ENCODE measurements around the gene AATF. TPM values are rescaled to one million over a fixed set of nuclear protein-coding genes. Genes with fewer than 3 reads are reported as not detected.

AATF gene
- total RNA-seq, 1 experiment from 2014 or later: 54.7 TPM

DNA sequence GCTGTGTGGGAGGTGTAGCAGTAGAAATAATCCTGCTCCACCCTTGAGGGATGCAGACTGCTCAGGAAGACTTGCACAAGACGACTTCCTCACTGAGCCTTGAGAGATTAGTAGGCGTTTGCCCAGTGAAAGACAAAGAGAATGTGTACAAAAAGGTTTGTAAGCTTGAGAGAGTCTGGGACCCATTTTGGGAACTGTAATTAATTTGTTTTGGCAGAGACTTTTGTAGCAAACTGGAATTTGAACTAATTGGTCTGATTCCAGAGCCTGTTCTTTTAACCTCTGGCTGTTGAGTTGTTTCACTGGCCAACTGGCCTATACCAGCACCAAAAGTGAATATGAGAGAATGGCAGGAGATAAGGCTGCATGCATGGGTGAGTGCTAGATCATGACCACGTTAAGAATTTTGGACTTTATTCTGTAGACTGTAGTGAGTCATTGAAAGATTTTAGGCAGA, 75.5 kb downstream of the AATF start:
- no peak for DNase-seq (ENCODE audit: low spot score)
- in situ Hi-C loops (cut with HindIII; ENCODE audit: low sequenced_read_pairs): no loop called here

GRCh38 chr17:37025238-37025637, 76.5 kb downstream of the AATF start:
- in situ Hi-C loops (cut with HindIII; ENCODE audit: low sequenced_read_pairs): no loop called here
- no peak for DNase-seq (ENCODE audit: low spot score)

GRCh38 chr17:37025847-37026530, 77.2 kb downstream of the AATF start:
- in situ Hi-C loops (cut with HindIII; ENCODE audit: low sequenced_read_pairs): no loop called here
- no peak for DNase-seq (ENCODE audit: low spot score)

DNA sequence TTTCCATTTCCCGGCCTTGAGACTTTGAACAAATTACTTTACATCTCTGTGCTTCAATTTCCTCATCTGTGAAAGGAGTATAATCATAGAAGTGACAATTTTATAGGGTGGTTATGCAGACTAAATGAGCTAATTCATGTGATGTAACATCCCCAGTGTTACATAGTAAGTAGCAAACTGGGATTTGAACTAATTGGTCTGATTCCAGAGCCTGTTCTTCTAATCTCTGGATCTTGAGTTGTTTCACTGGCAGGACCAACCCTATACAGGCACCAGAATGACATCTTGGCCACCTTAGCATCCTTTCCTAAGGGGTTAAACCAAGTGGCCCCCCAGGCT, 77.7 kb downstream of the AATF start:
- no peak for DNase-seq (ENCODE audit: low spot score)
- in situ Hi-C loops (cut with HindIII; ENCODE audit: low sequenced_read_pairs): no loop called here

GRCh38 chr17:37028040-37028439, 79.3 kb downstream of the AATF start:
- in situ Hi-C loops (cut with HindIII; ENCODE audit: low sequenced_read_pairs): no loop called here

DNA sequence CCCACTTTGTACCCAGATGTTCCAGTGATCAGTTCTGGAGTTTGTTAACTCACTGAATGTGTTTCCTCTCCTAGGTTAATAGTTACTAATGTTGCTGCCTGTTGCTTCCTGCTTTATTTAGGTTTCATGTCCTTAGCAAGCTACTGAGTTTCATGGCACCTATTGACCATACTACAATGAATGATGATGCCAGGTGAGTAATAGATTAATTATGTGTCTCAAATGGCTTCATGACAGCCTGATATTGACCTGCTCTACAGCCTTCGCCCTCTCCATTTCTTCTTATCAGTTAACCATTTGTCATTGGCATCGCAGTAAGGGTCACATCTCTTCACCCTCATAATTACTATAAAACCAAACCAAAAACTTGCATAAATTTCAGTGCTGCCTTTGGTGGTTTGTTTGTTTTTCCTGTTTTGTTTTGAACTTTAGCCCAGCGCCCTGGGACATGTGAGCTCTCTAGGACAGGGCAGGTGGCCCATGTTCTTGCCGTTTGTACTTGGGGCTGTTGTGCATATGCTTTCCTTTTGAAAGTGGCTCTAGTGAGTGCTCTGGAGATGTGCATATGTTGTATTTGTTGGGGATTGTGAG, 82.8 kb downstream of the AATF start:
- no peak for DNase-seq (ENCODE audit: low spot score)
- in situ Hi-C loops (cut with HindIII; ENCODE audit: low sequenced_read_pairs): no loop called here

More at GRCh38 chr17:37028040-37028439, 79.3 kb downstream of the AATF start:
- DNase-seq (ENCODE audit: low spot score): no peak

- DNase-seq (ENCODE audit: low spot score): no peak
- in situ Hi-C loops (cut with HindIII; ENCODE audit: low sequenced_read_pairs): no loop called here
Observed at GRCh38 chr17:37037590-37038155, 88.9 kb downstream of the AATF start.

- DNase-seq (ENCODE audit: low spot score): no peak
- in situ Hi-C loops (cut with HindIII; ENCODE audit: low sequenced_read_pairs): no loop called here
Observed at GRCh38 chr17:37039269-37039668, 90.5 kb downstream of the AATF start.

- in situ Hi-C loops (cut with HindIII; ENCODE audit: low sequenced_read_pairs): no loop called here
Observed at GRCh38 chr17:37041932-37042331, 93.2 kb downstream of the AATF start.

GRCh38 chr17:37043201-37043600, 94.4 kb downstream of the AATF start:
- no peak for DNase-seq (ENCODE audit: low spot score)
- in situ Hi-C loops (cut with HindIII; ENCODE audit: low sequenced_read_pairs): no loop called here

More at GRCh38 chr17:37041932-37042331, 93.2 kb downstream of the AATF start:
- no peak for DNase-seq (ENCODE audit: low spot score)

DNA sequence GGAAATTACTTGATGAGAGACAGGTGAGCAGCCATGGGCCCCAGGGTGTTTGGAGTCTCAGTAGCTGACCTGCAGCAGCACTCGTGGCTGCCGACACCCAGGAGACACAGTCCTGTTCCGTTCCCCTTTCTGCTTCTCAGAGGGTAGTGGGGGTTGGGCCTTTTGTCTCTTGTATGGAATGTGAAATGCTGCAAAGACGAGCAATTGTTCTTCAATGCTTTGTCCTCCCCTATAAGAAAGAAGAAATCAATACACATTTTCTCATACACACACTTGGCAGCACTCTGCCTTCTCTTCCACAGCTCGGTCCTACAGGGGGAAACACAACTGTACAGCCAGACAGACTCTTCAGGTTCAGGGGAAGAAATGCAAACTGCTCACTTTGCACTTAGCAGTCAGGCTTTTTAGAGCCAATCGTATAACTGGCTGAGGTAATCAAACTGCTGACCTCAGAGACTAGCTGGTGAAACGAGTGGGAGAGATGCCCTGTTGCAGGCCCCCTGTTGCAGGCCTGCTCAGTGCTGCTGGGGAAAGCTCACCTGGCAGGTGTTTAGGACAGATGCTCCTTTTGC, 96.7 kb downstream of the AATF start:
- no peak for DNase-seq (ENCODE audit: low spot score)
- in situ Hi-C loops (cut with HindIII; ENCODE audit: low sequenced_read_pairs): no loop called here

- peak; percentile 92 for DNase-seq (ENCODE audit: low spot score)
- in situ Hi-C loops (cut with HindIII; ENCODE audit: low sequenced_read_pairs): no loop called here
Observed at GRCh38 chr17:37047631-37048104, 98.9 kb downstream of the AATF start.

DNA sequence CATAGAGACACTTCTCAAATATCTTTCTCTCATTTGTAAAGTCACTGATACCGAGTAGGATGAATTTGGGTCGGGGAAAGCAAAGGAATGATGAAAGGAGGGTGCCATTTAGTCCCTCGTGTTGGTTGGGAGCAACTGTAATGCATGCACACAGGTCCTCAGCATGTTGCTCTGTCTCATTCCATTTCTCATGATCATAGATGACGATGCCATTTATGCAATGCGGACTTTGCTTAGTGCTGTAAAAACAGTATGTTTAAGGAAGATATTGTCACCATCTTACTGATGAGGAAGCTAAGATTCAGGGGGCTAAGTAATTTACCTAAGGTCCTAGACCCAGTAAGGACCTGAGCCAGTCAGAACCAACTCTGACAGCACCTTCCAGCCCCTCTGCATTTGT, 100.1 kb downstream of the AATF start:
- DNase-seq (ENCODE audit: low spot score): no peak
- in situ Hi-C loops (cut with HindIII; ENCODE audit: low sequenced_read_pairs): no loop called here

DNA sequence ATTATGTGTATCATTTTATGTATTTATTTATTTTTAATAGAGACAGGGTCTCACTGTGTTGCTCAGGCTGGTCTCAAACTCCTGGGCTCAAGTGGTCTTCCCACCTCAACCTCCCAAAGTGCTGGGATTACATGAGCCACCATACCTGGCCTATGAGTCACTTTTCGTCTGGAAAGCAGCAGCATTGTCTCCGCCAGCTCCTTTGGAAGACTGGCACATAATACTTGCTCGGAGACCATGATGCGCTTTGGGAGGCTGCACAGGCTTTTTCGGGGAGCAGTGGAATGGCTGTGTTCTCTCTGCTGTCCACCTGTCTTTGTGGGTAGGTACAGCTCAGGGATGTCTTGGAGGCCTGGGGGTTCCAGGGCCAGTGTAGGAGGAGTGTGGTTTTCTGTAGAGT, 102.2 kb downstream of the AATF start:
- no peak for DNase-seq (ENCODE audit: low spot score)

GRCh38 chr17:37051381-37051780, 102.6 kb downstream of the AATF start:
- DNase-seq (ENCODE audit: low spot score): no peak
- in situ Hi-C loops (cut with HindIII; ENCODE audit: low sequenced_read_pairs): no loop called here

More for the DNA sequence above, 102.2 kb downstream of the AATF start:
- in situ Hi-C loops (cut with HindIII; ENCODE audit: low sequenced_read_pairs): no loop called here

DNA sequence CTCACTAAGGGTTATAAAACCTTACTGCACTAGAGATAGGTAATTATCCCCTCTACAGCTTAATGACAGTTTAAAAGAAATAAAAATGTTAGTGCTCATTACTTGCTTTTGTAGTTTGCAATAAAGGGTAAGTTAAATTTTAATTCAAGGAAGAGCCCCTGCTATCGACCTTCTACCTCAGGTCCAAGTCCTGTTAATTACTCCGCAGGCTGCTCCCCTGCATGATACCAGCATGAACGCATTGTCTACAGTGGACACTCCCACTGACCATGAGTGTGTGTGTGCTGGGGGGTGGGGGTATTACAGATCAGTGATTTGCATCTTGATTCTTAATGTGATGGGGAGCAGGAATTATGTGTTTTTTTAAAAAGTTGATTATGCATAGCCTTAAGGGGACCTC, 103.1 kb downstream of the AATF start:
- DNase-seq (ENCODE audit: low spot score): no peak
- in situ Hi-C loops (cut with HindIII; ENCODE audit: low sequenced_read_pairs): no loop called here

- no peak for DNase-seq (ENCODE audit: low spot score)
- in situ Hi-C loops (cut with HindIII; ENCODE audit: low sequenced_read_pairs): no loop called here
Observed at GRCh38 chr17:37052450-37052849, 103.7 kb downstream of the AATF start.

- DNase-seq (ENCODE audit: low spot score): no peak
- in situ Hi-C loops (cut with HindIII; ENCODE audit: low sequenced_read_pairs): no loop called here
Observed at GRCh38 chr17:37054894-37055293, 106.1 kb downstream of the AATF start.

DNA sequence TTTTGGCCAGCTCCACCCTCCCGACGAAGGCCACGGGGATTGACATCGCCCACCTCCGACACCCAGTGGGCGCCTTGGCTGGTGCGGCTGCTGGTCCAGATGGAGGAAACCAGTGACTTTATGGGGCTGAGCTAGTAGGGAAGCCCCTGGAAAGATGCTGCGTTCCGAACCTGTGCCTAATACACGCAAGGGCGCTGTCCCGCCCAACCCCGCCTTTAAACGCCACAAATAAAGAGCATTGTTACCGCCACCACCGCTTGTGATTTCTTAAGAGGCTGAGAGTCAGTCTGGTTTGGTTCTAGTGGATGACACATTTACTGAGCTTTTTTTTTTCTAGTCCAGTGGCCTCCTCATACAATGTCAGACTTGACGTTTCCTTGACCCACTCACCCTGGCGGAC, 107.9 kb downstream of the AATF start:
- DNase-seq (ENCODE audit: low spot score): no peak
- in situ Hi-C loops (cut with HindIII; ENCODE audit: low sequenced_read_pairs): no loop called here

DNA sequence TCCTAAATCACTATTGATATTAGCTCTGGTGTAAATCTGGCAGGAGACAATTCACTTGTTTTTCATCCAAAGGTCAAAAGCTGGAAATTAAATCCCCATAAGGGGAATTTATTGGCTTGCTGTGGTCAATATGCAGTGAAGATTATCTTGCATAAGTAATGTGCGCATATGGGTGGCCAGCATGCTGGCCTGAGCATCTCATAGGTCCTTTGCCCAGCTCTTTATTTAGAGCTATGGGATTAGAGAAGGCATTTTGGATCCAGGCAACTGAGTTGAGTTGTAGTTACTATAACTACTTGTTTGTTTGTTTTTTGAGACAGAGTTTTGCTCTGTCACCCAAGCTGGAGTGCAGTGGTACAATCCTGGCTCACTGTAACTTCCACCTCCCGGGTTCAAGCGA, 110.7 kb downstream of the AATF start:
- in situ Hi-C loops (cut with HindIII; ENCODE audit: low sequenced_read_pairs): no loop called here
- no peak for DNase-seq (ENCODE audit: low spot score)
